Measurements from ENCODE around the gene NDUFS6.
"Not testable (repeated sequence)": the region's sequence is repeated elsewhere in the genome, so short reads cannot be mapped to it uniquely, and the experiment has no call there.

The NDUFS6 gene

DNA sequence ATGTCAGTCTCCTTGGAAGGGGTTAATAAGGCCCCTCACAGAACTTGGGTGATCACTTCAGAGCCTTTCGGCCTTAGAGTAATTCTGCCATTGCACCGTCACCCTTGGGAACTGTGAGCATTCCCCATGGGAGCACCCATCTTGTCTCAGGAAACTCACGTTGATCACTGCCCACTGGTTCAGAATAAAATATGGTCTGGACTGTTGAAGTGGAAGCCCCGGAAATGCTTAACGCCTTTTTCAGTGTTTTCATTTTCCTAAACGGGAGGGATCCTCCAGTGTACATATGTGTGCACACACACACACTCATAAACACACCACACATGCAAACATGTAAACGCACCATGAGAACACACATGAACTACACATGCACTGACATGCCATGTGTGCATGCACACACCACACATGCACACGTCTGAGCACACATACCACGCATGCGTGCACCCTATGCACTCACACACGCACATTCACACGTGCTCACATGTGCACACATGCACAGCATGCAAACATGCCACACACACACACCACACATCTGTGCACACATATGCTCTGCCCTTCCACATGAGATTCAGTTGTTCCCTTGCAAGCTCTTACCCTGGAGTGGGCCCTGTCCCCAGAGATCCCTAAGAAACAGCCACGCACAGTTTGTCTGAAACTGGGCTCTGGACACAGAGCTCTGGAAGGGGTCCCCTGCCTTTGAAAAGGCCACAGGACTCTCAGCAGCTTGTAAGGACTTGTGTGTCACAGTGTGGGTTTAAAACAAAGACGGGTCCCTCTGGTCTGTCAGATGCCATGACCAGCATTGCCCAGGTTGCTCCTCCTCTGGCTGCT lies 18.6 kb upstream of the NDUFS6 start:
- DNase-seq (ENCODE audit: low read depth, low spot score), result no peak

DNA sequence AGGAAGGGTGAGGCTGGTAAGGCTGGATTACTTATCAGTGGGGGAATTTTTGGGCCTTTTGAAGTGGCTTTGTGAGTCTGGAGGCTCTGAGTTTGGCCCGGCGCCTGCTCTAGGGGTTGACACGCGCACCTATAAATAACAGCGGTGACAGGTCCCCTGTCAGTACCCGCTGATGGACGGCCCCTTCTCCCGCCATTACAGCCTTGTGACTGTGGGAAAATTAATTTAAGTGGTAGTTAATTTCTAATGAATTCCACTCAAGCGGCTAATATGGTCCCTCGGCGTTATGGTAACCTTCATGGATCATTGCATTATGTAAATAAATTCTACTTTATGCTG lies 18.0 kb upstream of the NDUFS6 start:
- no peak for DNase-seq (ENCODE audit: low read depth, low spot score)

DNA sequence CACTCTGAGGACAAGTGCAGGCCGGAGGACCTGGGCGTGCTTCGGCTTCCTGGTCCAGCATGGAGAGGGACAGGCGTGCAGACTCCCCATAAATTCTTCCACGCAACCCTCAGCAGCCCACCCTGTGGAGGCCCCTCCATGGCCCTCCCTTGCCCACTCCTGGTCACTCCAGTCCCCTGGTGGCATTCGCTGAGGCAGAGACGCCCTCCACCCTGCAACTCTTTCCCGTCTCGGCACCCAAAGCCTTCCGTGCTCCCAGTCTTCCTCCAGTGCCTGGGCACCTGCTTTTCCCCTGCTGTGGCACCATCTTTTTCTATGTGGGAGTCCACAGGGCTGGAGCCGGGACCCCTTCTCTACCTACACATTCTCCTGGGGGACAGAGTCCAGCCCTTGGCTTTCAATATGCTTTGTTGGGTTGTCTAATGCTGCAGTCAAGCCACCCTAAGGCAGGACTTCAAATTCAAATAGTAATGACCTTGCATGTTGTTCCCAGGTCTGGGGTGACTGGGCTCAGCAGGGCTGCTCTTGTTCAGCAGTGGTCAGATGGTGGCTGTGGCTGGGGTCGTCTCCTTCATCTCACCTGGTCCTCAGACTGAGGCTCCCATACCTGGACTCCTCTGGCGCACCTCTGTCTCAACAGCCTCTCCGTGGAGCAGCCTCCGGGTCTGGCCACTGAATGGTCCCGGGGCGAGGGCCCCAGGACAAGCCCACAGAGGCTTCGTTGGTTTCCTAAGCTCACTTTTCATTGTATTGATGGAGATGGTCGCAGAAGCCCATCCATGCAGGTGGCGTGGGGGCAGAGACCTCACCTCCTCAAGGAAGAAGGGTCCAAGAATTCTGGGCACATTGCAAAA lies 16.8 kb upstream of the NDUFS6 start:
- DNase-seq (ENCODE audit: low read depth, low spot score), result no peak

DNA sequence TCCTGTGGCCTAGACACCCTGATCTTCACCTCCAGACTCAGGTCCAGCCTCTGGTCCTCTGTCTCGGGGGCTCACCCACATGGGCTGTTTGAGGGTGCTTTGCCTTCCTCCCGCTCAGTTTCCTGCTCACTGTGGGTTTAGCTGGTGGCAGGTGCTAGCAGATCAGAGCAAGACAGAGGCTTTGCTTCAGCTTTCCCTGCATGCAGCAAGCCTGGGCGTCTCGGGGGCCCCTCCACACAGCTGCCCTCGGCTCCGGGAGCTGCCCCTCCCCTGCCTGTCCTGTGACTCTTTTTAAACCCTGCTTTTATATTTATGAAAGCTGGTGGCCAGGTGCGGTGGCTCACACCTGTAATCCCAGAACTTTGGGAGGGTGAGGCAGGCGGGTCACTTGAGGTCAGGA lies 16.1 kb upstream of the NDUFS6 start:
- DNase-seq (ENCODE audit: low read depth, low spot score), result no peak

DNA sequence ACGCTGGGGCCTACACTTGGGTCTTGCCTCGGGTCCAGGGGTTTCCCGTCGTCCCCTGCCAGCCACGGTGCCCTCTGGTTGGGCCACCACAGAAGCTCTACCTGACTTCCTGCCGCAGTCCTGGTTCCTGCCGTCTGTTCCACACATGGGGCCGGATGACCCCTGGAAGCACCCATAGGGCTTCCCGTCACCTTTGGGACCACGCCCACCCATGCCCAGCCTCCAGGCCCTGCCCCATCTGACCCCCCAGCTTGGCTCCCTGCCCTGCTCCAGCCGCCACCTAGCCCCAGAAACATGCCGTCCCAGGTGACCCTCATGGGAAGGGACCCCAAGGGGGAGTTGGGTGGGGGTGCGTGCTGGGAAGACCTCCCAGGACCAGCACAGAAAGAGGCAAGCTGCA lies 15.2 kb upstream of the NDUFS6 start:
- DNase-seq (ENCODE audit: low read depth, low spot score), result no peak

DNA sequence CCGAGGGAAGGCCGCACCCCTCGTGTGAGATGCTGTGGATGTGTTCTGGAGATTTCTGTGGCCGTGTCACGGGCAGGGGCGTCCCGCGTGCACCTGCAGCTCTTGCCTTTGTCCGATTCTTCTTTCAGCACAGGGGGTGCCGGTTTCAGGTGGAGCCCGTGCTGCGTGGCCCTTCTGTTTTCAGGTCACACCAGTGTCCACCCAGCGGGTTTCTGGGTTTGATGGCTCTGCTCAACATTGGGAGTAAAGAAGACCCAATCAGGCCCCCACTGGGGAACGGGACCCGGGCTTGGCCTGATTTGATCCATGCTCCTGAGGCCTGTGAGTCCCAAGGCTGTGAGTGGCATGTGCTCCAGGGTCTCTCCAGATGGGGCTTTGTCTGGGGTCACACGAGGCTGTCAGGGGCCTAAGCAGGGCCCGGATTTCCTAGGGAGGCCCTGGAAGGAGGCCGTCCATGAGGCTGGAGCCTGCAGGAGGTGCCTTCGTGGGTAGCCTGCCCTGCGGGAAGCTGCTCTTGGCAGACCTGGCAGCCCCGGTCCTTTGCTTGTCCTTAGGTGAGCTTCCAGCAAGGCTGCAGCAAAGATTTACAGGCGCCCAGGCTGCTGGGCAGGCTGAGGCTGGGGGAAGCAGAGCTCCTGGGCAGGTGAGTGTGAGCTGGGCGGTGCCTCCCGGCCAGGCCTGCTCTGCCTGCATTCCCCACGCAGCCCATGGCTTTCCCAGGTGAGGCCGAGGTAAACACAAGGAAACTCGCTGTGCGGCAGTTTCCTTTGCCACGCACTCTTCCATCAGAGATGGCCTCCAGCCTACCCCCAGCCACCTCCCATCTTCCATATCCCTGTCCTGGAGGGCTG lies 14.4 kb upstream of the NDUFS6 start:
- DNase-seq (ENCODE audit: low read depth, low spot score), result no peak

DNA sequence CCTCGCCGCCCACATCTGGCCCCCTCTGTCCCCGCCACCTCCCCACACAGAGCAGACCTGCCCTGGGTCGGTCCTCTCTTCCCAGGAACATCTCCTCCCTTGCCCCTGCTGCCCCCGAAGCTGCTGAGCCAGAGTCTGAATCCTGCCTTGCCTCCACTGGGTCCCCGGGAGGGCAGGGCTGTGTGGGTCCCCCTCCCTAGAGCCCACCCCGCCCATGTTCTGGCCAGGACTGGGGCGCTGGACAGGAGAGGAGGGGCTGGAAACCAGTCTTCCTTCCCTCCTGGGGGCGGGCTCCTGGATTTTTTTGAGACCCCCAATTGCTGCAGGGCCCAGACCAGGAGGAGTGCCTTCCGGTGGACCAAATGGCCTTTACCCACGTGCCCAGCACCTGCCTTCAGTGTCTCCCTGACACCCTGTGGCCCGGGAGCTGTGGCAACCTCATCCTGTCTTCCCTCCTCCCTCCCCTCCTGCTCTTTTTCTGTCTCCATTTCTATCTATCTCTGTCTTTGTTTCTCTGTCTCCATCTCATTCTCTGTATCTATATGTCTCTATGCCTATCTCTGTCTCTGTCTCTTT lies 13.6 kb upstream of the NDUFS6 start:
- DNase-seq (ENCODE audit: low read depth, low spot score), result no peak

DNA sequence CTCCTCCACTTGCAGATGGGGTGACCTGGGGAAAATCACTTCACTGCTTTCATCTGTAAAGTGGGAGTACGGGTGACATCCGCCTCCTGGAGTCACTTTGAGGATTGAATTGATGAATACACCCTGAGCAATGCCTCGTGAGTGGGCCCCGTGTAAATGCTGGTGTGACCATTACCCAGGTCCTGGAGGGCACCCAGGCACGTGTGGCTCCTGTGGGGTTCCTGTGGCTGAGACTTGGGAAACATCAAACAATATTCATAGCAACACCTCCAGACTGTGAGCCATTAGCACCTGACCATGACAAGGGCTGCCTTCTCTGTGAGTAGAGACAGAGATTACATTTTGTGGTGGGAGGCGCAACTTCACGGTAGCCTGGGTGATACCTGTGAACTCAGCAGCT lies 13.0 kb upstream of the NDUFS6 start:
- no peak for DNase-seq (ENCODE audit: low read depth, low spot score)

DNA sequence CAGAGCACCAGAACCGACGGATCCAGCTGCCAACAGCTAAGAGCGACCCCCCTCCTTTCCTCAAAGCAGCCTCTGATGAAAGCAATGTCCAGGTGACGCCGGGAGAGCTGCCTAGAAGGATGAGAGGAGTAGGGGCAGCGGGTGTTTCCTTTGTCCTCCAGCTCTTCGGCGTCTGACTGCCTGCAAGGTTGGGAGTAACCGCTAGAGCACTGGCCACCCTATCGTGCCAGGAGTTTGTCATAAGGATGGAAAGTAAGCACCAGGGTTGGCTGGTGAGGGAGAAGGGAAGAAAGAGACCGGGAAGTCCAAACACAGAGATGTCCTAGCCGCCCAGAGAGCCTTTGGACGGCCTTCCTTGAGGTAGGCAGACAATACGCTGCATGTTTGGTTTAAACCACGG lies 12.4 kb upstream of the NDUFS6 start:
- no peak for DNase-seq (ENCODE audit: low read depth, low spot score)

DNA sequence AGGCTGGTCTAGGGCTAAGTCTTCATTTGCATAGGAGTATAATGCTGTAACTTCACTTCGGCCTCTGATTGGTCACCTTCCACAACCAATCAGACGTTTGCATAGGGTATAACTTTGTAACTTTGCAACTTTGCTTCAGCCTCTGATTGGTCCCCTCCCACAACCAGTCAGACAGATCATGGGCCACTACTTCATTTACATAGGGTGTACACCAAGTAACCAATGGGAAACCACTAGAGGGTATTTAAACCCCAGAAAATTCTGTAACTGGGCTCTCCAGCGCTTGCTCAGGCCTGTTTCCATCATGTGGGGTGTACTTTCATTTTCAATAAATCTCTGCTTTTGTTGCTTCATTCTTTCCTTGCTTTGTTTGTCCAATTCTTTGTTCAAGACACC lies 11.8 kb upstream of the NDUFS6 start:
- not testable (repeated sequence) for DNase-seq (ENCODE audit: low read depth, low spot score)

DNA sequence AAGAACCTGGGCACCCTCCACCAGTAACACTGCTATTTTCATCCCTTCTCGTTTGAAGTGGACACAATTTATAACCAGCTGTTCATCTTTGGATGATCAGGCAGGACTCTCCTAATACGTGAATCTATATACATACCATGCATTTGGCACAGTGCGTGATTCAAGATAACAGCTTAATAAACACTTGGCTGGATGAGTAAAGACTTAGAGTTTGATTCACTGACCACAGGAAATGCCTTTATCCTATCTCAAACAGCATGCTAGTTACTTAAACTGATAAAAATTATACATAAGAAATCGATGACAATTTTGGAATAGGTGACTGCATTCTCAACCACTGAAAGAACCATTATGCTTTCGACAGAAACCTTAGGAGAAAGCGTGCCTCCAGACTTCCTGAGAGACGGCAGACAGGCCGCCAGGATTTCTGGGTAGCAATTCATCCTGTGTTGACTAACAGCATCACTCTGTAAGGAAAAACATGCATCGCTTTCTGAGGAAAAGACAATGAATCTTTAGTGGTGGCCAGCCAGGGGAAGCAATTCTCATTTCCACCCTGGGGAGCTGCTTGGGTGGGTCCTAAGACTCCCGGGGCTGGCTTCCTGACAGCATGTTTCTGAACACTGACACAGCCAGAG lies 11.3 kb upstream of the NDUFS6 start:
- DNase-seq (ENCODE audit: low read depth, low spot score), result no peak

DNA sequence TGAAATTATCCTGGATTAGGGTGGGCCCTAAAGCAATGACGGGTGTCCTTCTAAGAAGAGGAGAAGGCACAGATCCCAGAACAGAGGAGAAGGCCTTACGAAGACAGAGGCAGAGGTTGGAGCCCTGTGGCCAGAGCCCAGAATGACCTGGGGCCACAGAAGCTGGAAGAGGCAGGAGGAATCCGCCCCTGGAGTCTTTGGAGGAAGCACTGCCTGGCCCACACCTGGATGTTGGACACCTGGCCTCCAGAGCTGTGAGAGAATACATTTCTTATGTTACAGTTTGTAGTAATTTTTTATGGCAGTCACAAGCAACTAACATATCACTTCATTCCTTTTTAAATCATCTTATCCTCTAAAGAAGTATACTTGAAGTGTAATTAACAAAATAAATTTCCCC lies 10.0 kb upstream of the NDUFS6 start:
- DNase-seq (ENCODE audit: low read depth, low spot score), result no peak

DNA sequence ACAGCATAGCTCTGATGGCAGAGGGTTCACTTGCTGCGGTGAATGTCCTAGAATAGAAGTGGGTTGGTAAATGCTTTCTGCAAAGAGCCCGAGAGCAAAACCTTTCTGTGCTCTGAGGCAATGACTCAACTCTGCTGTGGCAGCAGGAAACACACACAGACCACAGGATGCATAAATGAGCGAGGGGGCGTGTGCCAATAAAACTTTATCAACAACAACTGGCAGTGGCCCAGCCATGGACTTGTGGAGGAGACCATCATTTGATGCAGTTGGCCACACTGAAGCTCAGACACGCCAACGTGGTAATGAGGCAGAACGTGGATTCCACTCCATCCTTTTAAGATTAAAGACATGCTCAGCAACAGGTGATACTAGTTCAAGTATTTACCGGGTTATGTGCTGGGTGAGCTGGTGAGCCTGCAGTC lies 8.4 kb upstream of the NDUFS6 start:
- peak; percentile 69 for DNase-seq (ENCODE audit: low read depth, low spot score)

DNA sequence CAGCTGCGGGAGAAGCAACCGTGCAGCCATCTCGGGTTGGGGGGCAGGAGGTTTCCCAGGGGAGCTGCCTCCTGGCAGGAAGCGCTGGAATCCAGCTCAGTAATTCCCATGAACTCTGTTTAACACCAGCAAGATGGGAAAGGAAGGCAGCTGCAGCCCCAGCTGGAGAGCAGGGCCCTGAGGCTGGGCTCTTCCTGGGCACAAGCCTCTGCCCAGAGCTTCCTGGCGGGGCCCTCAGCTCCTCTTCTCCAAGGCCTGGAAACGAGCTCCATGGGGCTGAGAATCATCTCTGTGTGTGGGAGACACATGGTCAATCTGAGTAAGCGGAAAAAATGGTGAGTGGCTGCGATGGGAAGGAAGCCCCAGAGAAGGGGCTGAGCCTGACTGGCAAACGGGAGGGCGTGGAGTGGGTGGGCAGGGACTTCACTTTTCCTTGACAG lies 7.9 kb upstream of the NDUFS6 start:
- DNase-seq (ENCODE audit: low read depth, low spot score), result peak; percentile 83

DNA sequence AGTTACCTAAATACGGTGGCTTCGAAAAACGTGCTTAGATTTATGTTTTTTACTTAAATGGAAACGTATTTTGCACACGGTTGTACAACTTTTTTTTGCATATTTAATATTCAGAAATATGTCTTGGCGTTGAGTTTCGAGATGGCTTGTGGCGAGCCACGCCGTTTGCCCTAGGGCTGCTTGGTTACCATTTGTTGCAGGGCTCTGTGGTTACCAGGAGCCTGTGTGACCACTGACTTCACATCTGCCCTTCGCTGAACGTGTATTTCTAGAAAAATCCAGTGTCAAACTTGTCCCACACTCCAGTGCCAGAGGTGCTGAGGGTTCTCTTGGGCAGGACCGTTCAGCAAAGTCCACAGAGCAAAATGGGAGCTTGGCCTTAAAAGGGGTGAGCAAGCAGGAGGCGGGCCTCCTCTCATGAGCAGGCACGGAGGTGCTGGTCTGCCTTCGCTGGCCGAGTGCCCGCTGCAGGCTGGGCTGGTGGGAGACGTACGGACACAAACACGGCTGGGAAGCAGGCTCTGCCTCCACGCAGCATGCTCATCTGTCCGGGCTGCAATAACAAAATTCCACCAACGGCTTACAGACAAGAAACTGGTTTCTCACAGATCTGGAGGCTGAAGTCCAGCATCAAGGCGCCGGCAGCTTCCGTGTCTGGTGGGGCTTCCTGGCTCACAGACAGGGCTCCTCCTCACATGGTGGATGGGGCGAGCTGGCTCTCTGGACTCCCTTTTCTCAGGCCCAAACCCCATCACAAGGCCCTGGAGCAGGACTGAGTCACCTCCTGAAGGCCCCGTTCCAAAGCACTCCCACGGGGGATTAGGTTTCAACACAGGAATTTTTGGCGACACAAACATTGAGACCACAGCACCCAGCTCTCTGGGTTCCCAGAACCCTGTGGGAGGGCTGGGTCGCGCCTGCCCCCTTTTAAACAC lies 7.0 kb upstream of the NDUFS6 start:
- no peak for DNase-seq (ENCODE audit: low read depth, low spot score)

DNA sequence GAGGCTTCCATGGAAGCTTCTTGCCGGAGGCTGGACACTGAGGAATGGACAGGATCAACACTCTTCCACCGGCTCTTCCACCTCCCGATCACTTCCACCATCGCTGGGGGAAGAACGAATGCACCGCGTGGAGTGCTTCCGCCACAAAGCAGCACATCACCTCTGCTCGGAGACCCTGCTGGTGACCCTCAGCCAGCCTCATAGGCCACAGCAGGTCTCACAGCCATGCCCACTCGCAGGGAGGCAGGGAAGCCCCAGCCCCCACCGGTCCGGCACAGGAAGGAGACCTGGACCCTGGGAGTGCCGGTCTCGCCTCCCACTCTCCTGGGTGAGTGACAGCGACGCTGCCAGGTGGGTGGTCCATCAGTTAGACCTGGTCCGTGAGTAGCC lies 6.3 kb upstream of the NDUFS6 start:
- no peak for DNase-seq (ENCODE audit: low read depth, low spot score)

DNA sequence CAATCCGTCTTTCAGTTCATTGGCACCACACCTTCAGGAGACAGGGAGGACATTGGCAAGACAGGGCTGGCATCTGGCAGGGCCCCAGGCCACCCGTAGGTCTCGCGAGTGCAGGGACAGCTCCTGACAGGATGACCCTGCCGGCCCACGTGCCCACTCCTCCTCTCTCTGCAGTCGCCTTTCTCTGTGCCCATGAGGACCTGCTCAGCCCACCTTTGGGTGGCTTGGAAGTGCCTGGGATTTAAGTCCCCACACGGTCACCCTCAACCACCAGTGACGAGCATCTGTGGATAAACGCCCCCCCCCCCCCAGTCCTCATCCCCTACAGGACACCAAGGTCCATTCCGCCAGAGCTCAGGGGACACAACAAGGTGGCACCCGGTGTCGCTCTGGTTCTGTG lies 5.7 kb upstream of the NDUFS6 start:
- no peak for DNase-seq (ENCODE audit: low read depth, low spot score)

DNA sequence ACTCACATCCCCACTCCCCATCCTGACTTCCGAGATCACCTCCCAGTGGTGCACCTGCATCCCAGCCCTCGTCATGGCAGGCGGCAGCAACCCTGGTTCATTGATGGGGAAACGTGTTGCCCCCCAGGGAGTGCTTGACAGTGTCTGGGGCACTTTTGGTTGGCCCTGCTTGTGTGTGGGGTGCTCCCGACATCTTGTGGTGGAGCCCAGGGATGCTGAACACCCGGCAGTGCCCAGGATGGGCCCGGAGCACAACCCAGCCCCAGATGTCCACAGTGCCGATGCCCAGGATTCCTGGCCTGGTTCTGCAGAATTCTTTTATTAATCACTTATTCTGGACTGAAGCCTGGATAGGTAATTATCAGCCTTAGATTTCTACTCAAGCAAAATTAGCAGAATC lies 5.3 kb upstream of the NDUFS6 start:
- DNase-seq (ENCODE audit: low read depth, low spot score), result no peak

DNA sequence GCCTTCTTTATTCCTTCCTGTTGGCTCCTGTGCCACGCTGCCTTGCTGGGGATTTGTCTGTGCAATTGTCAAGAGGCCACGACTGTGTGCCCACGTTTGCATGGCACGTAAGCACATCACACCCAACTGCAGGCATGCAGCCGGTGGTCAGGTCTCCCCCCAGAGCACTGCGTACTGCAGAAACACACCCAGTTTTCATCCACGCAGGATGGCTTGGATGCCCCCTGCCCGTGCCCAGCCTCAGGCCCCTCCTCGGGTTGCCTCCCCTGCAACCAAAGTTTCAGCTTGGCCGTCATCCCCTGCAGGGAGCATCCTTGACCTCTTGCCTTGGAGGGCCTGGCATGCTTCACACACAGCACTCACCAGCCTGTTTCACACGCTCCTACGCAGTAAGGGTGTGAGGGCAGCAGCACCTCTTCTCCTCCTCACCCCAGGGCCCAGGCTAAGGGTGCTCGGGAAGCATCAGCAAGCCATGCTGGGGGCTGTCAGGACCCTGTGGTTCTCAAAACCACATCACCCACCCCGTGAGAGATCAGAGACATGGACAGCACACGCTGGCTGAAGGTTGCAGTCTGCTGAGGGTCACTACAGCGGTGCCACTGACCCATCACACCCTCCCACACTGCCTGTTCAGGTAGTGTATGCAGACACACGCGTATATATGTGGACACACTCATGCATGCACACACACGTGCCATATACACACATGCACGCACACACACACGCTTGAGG lies 4.7 kb upstream of the NDUFS6 start:
- no peak for DNase-seq (ENCODE audit: low read depth, low spot score)
